Epithelial cell of proximal tubule (primary cell): ENCODE results near the gene PAQR4. TPM values are rescaled to one million over a fixed set of nuclear protein-coding genes. Genes with fewer than 3 reads are reported as not detected.
"Not testable (repeated sequence)": the region's sequence is repeated elsewhere in the genome, so short reads cannot be mapped to it uniquely, and the experiment has no call there.

Experiments
- DNase-seq: peaks from one replicate; pipeline ENCODE4 v3.0.0-alpha.2; 2011; ENCODE audit warnings: low read depth
- H3K4me3 ChIP-seq: 2 replicates; pipeline ENCODE4 v1.5.1; 2011; ENCODE audit warnings: low read depth, mild to moderate bottlenecking, low read length
- total RNA-seq: library from RNA; depleted of rRNA; stranded (reverse); fragments of >200 nt; gene quantifications from 2 replicates; pipeline ENCODE4 v1.2.3, GENCODE V29; 2015
- TF ChIP-seq, protein P1 (sequence below): conservative IDR thresholded peaks from 2 replicates; pipeline ENCODE4 v1.5.1; 2012; ENCODE audit warnings: low read depth, mild to moderate bottlenecking, low read length

PAQR4 gene
- total RNA-seq, 1 donor from 2014 or later: 36.0 TPM

DNA sequence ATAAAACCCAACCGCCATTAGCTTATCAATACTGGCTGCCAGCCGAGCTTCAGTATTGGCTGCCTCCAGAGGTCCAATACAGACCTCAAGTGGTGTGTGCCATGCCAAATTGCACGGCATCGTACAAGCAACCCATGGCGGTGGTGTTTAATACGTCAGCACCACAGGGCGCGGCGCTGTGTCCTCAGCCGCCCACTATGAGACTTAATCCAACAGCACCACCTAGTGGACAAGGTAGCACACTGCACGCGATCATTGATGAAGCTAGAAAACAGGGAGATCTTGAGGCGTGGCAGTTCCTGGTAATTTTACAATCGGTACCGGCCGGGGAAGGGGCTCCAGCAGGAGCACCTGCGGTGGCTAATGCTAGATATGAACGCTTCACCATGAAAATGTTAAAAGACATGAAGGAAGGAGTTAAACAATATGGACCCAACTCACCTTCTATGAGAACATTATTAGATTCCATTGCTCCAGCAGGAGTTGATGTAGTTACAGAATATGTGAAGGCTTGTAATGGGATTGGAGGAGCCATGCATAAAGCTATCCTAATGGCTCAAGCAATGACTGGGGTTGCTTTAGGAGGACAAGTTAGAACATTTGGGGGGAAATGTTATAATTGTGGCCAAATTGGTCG lies 42.0 kb upstream of the PAQR4 start:
- TF ChIP-seq, protein P1, sequence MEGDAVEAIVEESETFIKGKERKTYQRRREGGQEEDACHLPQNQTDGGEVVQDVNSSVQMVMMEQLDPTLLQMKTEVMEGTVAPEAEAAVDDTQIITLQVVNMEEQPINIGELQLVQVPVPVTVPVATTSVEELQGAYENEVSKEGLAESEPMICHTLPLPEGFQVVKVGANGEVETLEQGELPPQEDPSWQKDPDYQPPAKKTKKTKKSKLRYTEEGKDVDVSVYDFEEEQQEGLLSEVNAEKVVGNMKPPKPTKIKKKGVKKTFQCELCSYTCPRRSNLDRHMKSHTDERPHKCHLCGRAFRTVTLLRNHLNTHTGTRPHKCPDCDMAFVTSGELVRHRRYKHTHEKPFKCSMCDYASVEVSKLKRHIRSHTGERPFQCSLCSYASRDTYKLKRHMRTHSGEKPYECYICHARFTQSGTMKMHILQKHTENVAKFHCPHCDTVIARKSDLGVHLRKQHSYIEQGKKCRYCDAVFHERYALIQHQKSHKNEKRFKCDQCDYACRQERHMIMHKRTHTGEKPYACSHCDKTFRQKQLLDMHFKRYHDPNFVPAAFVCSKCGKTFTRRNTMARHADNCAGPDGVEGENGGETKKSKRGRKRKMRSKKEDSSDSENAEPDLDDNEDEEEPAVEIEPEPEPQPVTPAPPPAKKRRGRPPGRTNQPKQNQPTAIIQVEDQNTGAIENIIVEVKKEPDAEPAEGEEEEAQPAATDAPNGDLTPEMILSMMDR: peak; percentile 93
- no peak for DNase-seq
- H3K4me3 ChIP-seq: peak overlapping the region; percentile 23

DNA sequence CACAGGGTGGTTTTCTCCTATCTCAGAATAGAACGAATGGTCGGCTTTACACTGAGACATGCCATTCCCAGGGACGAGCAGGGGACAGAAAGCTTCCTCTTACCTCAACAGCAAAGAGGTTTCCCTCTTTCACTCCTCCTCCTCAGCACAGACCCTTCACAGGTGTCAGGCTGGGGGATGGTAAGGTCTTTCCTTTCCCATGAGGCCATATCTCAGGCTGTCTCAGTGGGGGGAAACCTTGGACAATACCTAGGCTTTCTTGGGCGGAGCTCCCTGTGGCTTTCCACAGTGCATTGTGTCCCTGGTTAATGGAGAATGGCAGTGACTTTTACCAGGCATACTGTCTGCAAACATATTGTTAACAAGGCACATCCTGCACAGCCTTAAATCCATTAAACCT lies 41.0 kb upstream of the PAQR4 start:
- not testable (repeated sequence) for DNase-seq

DNA sequence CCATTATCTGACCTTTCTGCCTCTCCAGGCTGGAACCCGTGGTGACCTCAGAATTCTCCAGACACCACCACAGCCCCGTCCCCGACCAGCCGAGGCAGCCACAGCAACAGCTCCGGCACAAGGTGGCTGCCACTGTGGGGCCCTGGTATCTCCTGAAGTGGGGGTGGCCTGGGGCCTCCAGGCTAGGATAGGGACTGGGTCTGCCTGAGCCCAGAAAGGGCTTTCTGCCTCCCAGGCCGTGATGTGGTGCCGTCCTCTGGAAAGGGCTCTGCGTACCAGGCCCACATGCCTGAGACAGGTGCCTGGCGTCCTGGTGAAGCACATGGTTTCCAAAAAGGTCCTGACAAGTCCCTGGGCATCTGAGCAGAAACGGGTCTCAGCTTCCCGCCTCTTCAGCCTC lies 40.4 kb upstream of the PAQR4 start:
- no peak overlapping the region for H3K4me3 ChIP-seq
- TF ChIP-seq, protein P1: no peak
- no peak for DNase-seq

More for the DNA sequence above, 41.0 kb upstream of the PAQR4 start:
- not testable (repeated sequence) for H3K4me3 ChIP-seq

DNA sequence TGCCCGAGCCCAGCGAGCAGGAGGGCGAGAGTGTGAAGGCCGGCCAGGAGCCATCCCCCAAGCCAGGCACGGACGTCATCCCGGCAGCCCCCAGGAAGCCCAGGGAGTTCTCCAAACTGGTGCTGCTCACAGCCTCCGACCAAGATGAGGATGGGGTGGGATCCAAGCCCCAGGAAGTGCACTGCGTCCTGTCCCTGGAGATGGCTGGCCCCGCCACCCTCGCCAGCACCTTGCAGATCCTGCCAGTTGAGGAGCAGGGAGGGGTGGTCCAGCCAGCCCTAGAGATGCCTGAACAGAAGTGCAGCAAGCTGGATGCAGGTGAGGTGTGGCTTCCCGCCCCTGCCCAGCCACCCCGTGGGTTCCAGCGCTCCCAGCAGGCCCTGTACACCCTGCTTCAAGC lies 39.5 kb upstream of the PAQR4 start:
- TF ChIP-seq, protein P1: no peak
- DNase-seq: no peak
- no peak overlapping the region for H3K4me3 ChIP-seq

DNA sequence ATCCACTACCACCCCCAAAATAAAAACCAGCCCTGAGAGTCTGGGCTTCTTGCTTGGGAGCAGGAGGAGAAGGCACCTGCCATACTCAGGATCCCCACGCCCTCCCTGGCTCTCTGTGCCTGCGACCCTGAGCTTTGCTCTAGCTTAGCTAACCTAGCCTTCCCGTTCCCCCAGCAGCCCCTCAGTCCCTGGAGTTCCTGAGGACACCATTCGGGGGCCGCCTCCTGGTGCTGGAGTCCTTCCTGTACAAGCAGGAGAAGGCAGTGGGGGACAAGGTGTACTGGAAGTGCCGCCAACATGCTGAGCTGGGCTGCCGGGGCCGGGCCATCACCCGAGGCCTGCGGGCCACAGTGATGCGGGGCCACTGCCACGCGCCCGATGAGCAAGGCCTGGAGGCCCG lies 38.9 kb upstream of the PAQR4 start:
- TF ChIP-seq, protein P1: no peak
- no peak for DNase-seq
- H3K4me3 ChIP-seq: no peak overlapping the region

DNA sequence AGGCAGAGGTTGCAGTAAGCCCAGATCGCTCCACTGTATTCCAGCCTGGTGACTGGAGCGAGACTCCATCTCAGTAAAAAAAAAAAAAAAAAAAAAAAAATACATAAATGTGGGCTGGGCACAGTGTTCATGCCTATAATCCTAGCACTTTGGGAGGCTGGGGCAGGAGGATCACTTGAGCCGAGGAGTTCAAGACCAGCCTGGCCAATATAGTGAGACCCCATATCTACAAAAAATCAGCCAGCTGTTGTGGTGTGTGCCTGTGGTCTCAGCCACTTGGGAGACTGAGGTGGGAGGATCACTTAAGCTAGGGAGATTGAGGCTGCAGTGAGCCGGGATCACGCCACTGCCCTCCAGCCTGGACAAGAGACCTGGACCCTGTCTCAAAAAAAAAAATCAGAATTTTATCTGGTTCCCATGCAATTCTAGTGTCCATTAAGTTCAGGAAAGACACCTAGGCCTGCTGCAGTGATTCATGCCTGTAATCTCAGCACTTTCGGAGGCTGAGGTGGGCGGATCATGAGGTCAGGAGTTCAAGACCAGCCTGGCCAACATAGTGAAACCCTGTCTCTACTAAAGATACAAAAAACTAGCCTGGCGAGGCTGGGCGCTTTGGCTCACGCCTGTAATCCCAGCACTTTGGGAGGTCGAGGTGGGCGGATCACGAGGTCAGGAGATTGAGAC lies 37.8 kb upstream of the PAQR4 start:
- not testable (repeated sequence) for H3K4me3 ChIP-seq, DNase-seq

DNA sequence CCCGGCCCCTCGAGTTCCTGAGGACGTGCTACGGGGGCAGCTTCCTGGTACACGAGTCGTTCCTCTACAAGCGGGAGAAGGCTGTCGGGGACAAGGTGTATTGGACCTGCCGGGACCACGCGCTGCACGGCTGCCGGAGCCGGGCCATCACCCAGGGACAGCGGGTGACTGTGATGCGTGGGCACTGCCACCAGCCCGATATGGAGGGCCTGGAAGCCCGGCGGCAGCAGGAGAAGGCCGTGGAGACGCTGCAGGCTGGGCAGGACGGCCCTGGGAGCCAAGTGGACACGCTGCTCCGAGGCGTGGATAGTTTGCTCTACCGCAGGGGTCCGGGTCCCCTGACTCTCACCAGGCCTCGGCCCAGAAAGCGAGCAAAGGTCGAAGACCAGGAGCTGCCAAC lies 36.0 kb upstream of the PAQR4 start:
- TF ChIP-seq, protein P1: no peak
- H3K4me3 ChIP-seq: no peak overlapping the region
- DNase-seq: no peak

DNA sequence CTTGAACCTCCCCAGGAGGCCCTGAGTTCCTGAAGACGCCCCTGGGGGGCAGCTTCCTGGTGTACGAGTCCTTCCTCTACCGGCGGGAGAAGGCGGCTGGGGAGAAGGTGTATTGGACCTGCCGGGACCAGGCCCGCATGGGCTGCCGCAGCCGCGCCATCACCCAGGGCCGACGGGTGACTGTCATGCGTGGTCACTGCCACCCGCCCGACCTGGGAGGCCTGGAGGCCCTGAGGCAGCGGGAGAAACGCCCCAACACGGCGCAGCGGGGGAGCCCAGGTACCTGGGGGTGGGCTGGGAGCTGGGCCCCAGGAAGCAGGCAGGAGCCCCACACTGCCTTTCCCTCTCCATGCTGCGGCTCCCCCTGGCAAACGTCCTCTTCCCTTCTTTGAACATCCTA lies 35.4 kb upstream of the PAQR4 start:
- no peak overlapping the region for H3K4me3 ChIP-seq
- TF ChIP-seq, protein P1: no peak
- DNase-seq: no peak
